HepG2 (cell line): ENCODE measurements around the gene INSIG2. TPM values are rescaled to one million over a fixed set of nuclear protein-coding genes. Genes with fewer than 3 reads are reported as not detected.

Experiments used
- ARID3A ChIP-seq: IDR thresholded peaks from 2 replicates; pipeline ENCODE4 v1.6.1; 2012; ENCODE audit warnings: low read depth, low read length, improper control_type of control experiment
- ASH2L ChIP-seq: fragments of 300-600, 200-600 bp; sonication (generic); IDR thresholded peaks from 2 replicates; pipeline ENCODE4 v1.7.0; 2017; ENCODE audit warnings: low read depth, mild to moderate bottlenecking, moderate library complexity, mixed read lengths, low read length; ENCODE audit not compliant: insufficient read length
- ATAD3A ChIP-seq: sonication (generic); formaldehyde crosslinking; IDR thresholded peaks from 2 replicates; pipeline ENCODE4 v1.4.0; 2020; ENCODE audit warnings: missing genetic modification reagents
- BCL6 ChIP-seq: IDR thresholded peaks from 2 replicates; pipeline ENCODE4 v1.6.1; 2016; ENCODE audit warnings: missing genetic modification reagents, missing compliant biosample characterization
- EED ChIP-seq: sonication (generic); formaldehyde crosslinking; IDR thresholded peaks from 2 replicates; pipeline ENCODE4 v1.5.0; 2020; ENCODE audit warnings: mild to moderate bottlenecking, missing genetic modification reagents
- FOXP1 ChIP-seq, 2 experiments: fragments of 450-650 bp in 1 of 2; IDR thresholded peaks; 2 replicates each; pipeline ENCODE4 v1.6.1; 2017 to 2018; ENCODE audit warnings: antibody characterized with exemption in 1 of 2
- HDAC6 ChIP-seq: fragments of 200-600 bp; sonication (generic); IDR thresholded peaks from 2 replicates; pipeline ENCODE4 v1.7.0; 2017; ENCODE audit warnings: mild to moderate bottlenecking, antibody characterized with exemption, low read length, low read depth
- JARID2 ChIP-seq: sonication (generic); formaldehyde crosslinking; IDR thresholded peaks from 2 replicates; pipeline ENCODE4 v1.8.1; 2023; ENCODE audit warnings: missing genetic modification reagents, inconsistent platforms; ENCODE audit not compliant: insufficient replicate concordance
- MAX ChIP-seq: IDR thresholded peaks from 2 replicates; pipeline ENCODE4 v1.6.1; 2012; ENCODE audit warnings: inconsistent platforms
- MTERF4 ChIP-seq: sonication (generic); formaldehyde crosslinking; IDR thresholded peaks from 2 replicates; pipeline ENCODE4 v1.8.0; 2023; ENCODE audit warnings: mild to moderate bottlenecking, missing genetic modification reagents
- NFIB ChIP-seq: sonication (generic); formaldehyde crosslinking; IDR thresholded peaks from 2 replicates; pipeline ENCODE4 v1.9.0; 2021; ENCODE audit warnings: missing genetic modification reagents, mild to moderate bottlenecking, borderline replicate concordance
- PHF21A ChIP-seq: sonication (generic); formaldehyde crosslinking; IDR thresholded peaks from 2 replicates; pipeline ENCODE4 v1.5.0; 2020; ENCODE audit warnings: mild to moderate bottlenecking, missing genetic modification reagents
- RARA ChIP-seq: IDR thresholded peaks from 2 replicates; pipeline ENCODE4 v1.6.1; 2016; ENCODE audit warnings: missing genetic modification reagents, missing compliant biosample characterization
- SMAD1 ChIP-seq: sonication (generic); formaldehyde crosslinking; IDR thresholded peaks from 2 replicates; pipeline ENCODE4 v1.4.0; 2020; ENCODE audit warnings: missing genetic modification reagents, low read depth, mild to moderate bottlenecking, borderline replicate concordance
- TARDBP ChIP-seq: sonication (generic); formaldehyde crosslinking; IDR thresholded peaks from 2 replicates; pipeline ENCODE4 v1.8.0; 2022; ENCODE audit warnings: mild to moderate bottlenecking, missing genetic modification reagents
- TCF7 ChIP-seq: sonication (generic); IDR thresholded peaks from 2 replicates; pipeline ENCODE4 v1.6.1; 2016; ENCODE audit warnings: antibody characterized with exemption, low read depth
- TFAP4 ChIP-seq: sonication (generic); IDR thresholded peaks from 2 replicates; pipeline ENCODE4 v1.6.1; 2016; ENCODE audit warnings: low read depth, borderline replicate concordance
- YY1 ChIP-seq: IDR thresholded peaks from 2 replicates; pipeline ENCODE4 v1.6.1; 2011; ENCODE audit warnings: low read length, low read depth, moderate library complexity, mild to moderate bottlenecking; ENCODE audit not compliant: insufficient read depth, insufficient replicate concordance
- ZBTB42 ChIP-seq: sonication (generic); formaldehyde crosslinking; IDR thresholded peaks from 2 replicates; pipeline ENCODE4 v1.5.0; 2020; ENCODE audit warnings: mild to moderate bottlenecking, missing genetic modification reagents
- ZMYM4 ChIP-seq: sonication (generic); formaldehyde crosslinking; IDR thresholded peaks from 2 replicates; pipeline ENCODE4 v1.8.1; 2023; ENCODE audit warnings: mild to moderate bottlenecking, missing genetic modification reagents
- ZNF446 ChIP-seq: sonication (generic); formaldehyde crosslinking; IDR thresholded peaks from 2 replicates; pipeline ENCODE4 v1.5.0; 2020; ENCODE audit warnings: mild to moderate bottlenecking, missing genetic modification reagents
- ZNF570 ChIP-seq: sonication (generic); formaldehyde crosslinking; IDR thresholded peaks from 2 replicates; pipeline ENCODE4 v1.4.0; 2020; ENCODE audit warnings: mild to moderate bottlenecking, missing genetic modification reagents, borderline replicate concordance
- ZNF672 ChIP-seq: sonication (generic); formaldehyde crosslinking; IDR thresholded peaks from 2 replicates; pipeline ENCODE4 v1.8.1; 2022; ENCODE audit warnings: missing genetic modification reagents
- ZNF724P ChIP-seq: sonication (generic); formaldehyde crosslinking; IDR thresholded peaks from 2 replicates; pipeline ENCODE4 v1.8.0; 2022; ENCODE audit warnings: missing genetic modification reagents, borderline replicate concordance
- ZNF740 ChIP-seq: sonication (generic); formaldehyde crosslinking; IDR thresholded peaks from 2 replicates; pipeline ENCODE4 v1.4.0; 2020; ENCODE audit warnings: missing genetic modification reagents
- ZZZ3 ChIP-seq: sonication (generic); formaldehyde crosslinking; IDR thresholded peaks from 2 replicates; pipeline ENCODE4 v1.4.0; 2020; ENCODE audit warnings: missing genetic modification reagents, mild to moderate bottlenecking, borderline replicate concordance
- polyA plus RNA-seq, 8 experiments: library from polyadenylated mRNA; depleted of rRNA in 3 of 8; stranded (reverse) in 7 of 8; unstranded in 1 of 8; fragments of >200 nt; fragmentation: Illumina TruSeq in 4 of 8; extraction: Trizol in 4 of 8; gene quantifications; 2 replicates each; pipeline versions ENCODE4 v1.2.1 to v1.2.3, GENCODE V29; 2011 to 2016; ENCODE audit warnings: low read depth in 4 of 8, missing spikeins in 1 of 8, mixed read lengths in 1 of 8; ENCODE audit not compliant: insufficient read depth in 1 of 8
- total RNA-seq, 5 experiments: library from RNA; depleted of rRNA; stranded (reverse); fragments of >200 nt; fragmentation: Illumina TruSeq; extraction: Trizol; gene quantifications; 2 replicates each; pipeline ENCODE4 v1.2.3, GENCODE V29; 2016; ENCODE audit warnings: low read depth in 1 of 5

INSIG2 gene
- total and polyA plus RNA-seq, 2 of the 13 experiments (the other 11 are each of a cell fraction or from before 2014, with no cell fraction given) = 73.5 to 481 TPM

GRCh38 chr2:118146315-118147283, 58.3 kb downstream of the INSIG2 start (continued):
- no peak for TF ChIP-seq ZNF570 (CRISPR knock-in tag)
- no peak for TF ChIP-seq SMAD1
- peak; percentile 54; the same call in 1 of the 2 replicates for TF ChIP-seq ZMYM4 (CRISPR knock-in tag)
- no peak for TF ChIP-seq ZZZ3 (CRISPR knock-in tag)
- no peak for TF ChIP-seq HDAC6
- TF ChIP-seq MAX = no peak
- TF ChIP-seq TARDBP (CRISPR knock-in tag) = no peak
- peak; percentile 61 for TF ChIP-seq ASH2L
- no peak for TF ChIP-seq YY1
- no peak for TF ChIP-seq NFIB (CRISPR knock-in tag)
- TF ChIP-seq EED (CRISPR knock-in tag) = no peak
- TF ChIP-seq ARID3A = peak; percentile 24; the same call in 1 of the 2 replicates
- peak; percentile 74 for TF ChIP-seq BCL6
- no peak for TF ChIP-seq FOXP1 (IDR thresholded peaks at IDR 0.05)
- no peak for TF ChIP-seq FOXP1 (CRISPR knock-in tag; IDR thresholded peaks at IDR 0.05)
- TF ChIP-seq MTERF4 (CRISPR knock-in tag) = 0 out of 2 replicates have a peak, but pooled peaks have one; percentile 48
- peak; percentile 56 for TF ChIP-seq PHF21A (CRISPR knock-in tag)
- no peak for TF ChIP-seq TCF7
- no peak for TF ChIP-seq ATAD3A (CRISPR knock-in tag)
- no peak for TF ChIP-seq JARID2 (CRISPR knock-in tag)
- no peak for TF ChIP-seq ZNF740 (CRISPR knock-in tag)
- TF ChIP-seq ZNF724P (CRISPR knock-in tag) = no peak
- TF ChIP-seq ZNF446 (CRISPR knock-in tag) = no peak
- peak; percentile 12; the same call in 1 of the 2 replicates for TF ChIP-seq RARA (CRISPR knock-in tag)
- peak; percentile 56; the same call in 1 of the 2 replicates for TF ChIP-seq ZBTB42 (CRISPR knock-in tag)
- TF ChIP-seq ZNF672 (CRISPR knock-in tag) = no peak
- peak; percentile 47; the same call in 1 of the 2 replicates for TF ChIP-seq TFAP4
